WTC11 (cell line): ENCODE results near the gene PTPRN2. TPM values are rescaled to one million over a fixed set of nuclear protein-coding genes. Genes with fewer than 3 reads are reported as not detected.

Experiments used
- ATAC-seq: fragments of 200-7000 bp; cut with Tn5 transposase; 2 replicates; pipeline ENCODE4 v1.10.0; 2021; ENCODE audit warnings: mild to moderate bottlenecking, moderate library complexity
- CTCF ChIA-PET: fragments of 300-600 bp; sonication (Branson Sonifier 250); formaldehyde crosslinking; loops from one replicate; lab custom pipeline; 2021; ENCODE audit warnings: antibody characterized with exemption; lab: Charles Lee
- POLR2A ChIA-PET: fragments of 350-600 bp; sonication (Branson Sonifier 250); formaldehyde crosslinking; loops from one replicate; lab custom pipeline; 2021; ENCODE audit warnings: antibody characterized with exemption; lab: Charles Lee
- DNase-seq: peaks from one replicate; pipeline ENCODE4 v3.0.0; 2021; ENCODE audit warnings: low spot score
- H3K27ac Mint-ChIP-seq: 2 replicates; pipeline ENCODE4 v1.8.0; 2021; ENCODE audit warnings: mixed read lengths
- H3K27me3 Mint-ChIP-seq: 2 replicates; pipeline ENCODE4 v1.8.0; 2021; ENCODE audit warnings: low read depth, mild to moderate bottlenecking, moderate library complexity, mixed read lengths
- H3K36me3 Mint-ChIP-seq: 2 replicates; pipeline ENCODE4 v1.8.0; 2021; ENCODE audit warnings: mixed read lengths
- H3K4me1 Mint-ChIP-seq: 2 replicates; pipeline ENCODE4 v1.8.0; 2022; ENCODE audit warnings: mixed read lengths
- H3K4me3 Mint-ChIP-seq: 2 replicates; pipeline ENCODE4 v1.8.0; 2021; ENCODE audit warnings: mild to moderate bottlenecking, moderate library complexity, mixed read lengths
- H3K9me3 Mint-ChIP-seq: 2 replicates; pipeline ENCODE4 v1.8.0; 2021; ENCODE audit warnings: mixed read lengths
- E2F1 ChIP-seq: sonication (generic); formaldehyde crosslinking; IDR thresholded peaks from 2 replicates; pipeline ENCODE4 v1.8.0; 2022; ENCODE audit warnings: mild to moderate bottlenecking, missing genetic modification reagents
- E2F4 ChIP-seq: sonication (generic); formaldehyde crosslinking; IDR thresholded peaks from 2 replicates; pipeline ENCODE4 v1.8.1; 2022; ENCODE audit warnings: low read depth, mild to moderate bottlenecking, moderate library complexity, missing genetic modification reagents, borderline replicate concordance
- EMX1 ChIP-seq: fragments of 250-450 bp; sonication (Bioruptor Pico); IDR thresholded peaks from 2 replicates; pipeline ENCODE4 v1.8.0; 2021; ENCODE audit warnings: mild to moderate bottlenecking
- ETV6 ChIP-seq: sonication (generic); formaldehyde crosslinking; IDR thresholded peaks from 2 replicates; pipeline ENCODE4 v1.8.1; 2022; ENCODE audit warnings: mild to moderate bottlenecking, missing genetic modification reagents
- FOXJ3 ChIP-seq: sonication (generic); formaldehyde crosslinking; IDR thresholded peaks from 2 replicates; pipeline ENCODE4 v1.9.0; 2021; ENCODE audit warnings: missing genetic modification reagents, mild to moderate bottlenecking, borderline replicate concordance
- HMGXB4 ChIP-seq: sonication (generic); formaldehyde crosslinking; IDR thresholded peaks from 2 replicates; pipeline ENCODE4 v1.8.1; 2023; ENCODE audit warnings: mild to moderate bottlenecking, moderate library complexity, missing genetic modification reagents
- MAX ChIP-seq: sonication (generic); formaldehyde crosslinking; IDR thresholded peaks from 2 replicates; pipeline ENCODE4 v1.8.0; 2022; ENCODE audit warnings: mild to moderate bottlenecking, missing genetic modification reagents
- NR1H2 ChIP-seq: sonication (generic); formaldehyde crosslinking; IDR thresholded peaks from 2 replicates; pipeline ENCODE4 v1.9.0; 2021; ENCODE audit warnings: mild to moderate bottlenecking, moderate library complexity, missing genetic modification reagents
- RELA ChIP-seq: sonication (generic); formaldehyde crosslinking; IDR thresholded peaks from 2 replicates; pipeline ENCODE4 v1.8.1; 2022; ENCODE audit warnings: missing genetic modification reagents, mild to moderate bottlenecking, borderline replicate concordance
- SP1 ChIP-seq: sonication (generic); formaldehyde crosslinking; conservative IDR thresholded peaks from 2 replicates; pipeline ENCODE4 v1.8.1; 2022; ENCODE audit warnings: missing genetic modification reagents
- USF1 ChIP-seq: sonication (generic); formaldehyde crosslinking; IDR thresholded peaks from 2 replicates; pipeline ENCODE4 v1.8.0; 2022; ENCODE audit warnings: mild to moderate bottlenecking, missing genetic modification reagents
- ZNF121 ChIP-seq: sonication (generic); formaldehyde crosslinking; IDR thresholded peaks from 2 replicates; pipeline ENCODE4 v1.8.0; 2023; ENCODE audit warnings: missing genetic modification reagents
- ZNF138 ChIP-seq: sonication (generic); formaldehyde crosslinking; conservative IDR thresholded peaks from 2 replicates; pipeline ENCODE4 v1.8.1; 2022; ENCODE audit warnings: mild to moderate bottlenecking, moderate library complexity, missing genetic modification reagents
- ZNF425 ChIP-seq: fragments of 250-450 bp; sonication (Bioruptor Pico); conservative IDR thresholded peaks from 2 replicates; pipeline ENCODE4 v1.9.0; 2021; ENCODE audit warnings: mild to moderate bottlenecking
- ZNF671 ChIP-seq: fragments of 250-450 bp; sonication (Bioruptor Pico); IDR thresholded peaks from 2 replicates; pipeline ENCODE4 v1.8.0; 2021; ENCODE audit warnings: mild to moderate bottlenecking
- ZSCAN18 ChIP-seq: fragments of 250-450 bp; sonication (Bioruptor Pico); IDR thresholded peaks from 2 replicates; pipeline ENCODE4 v2.1.2; 2022; ENCODE audit warnings: mild to moderate bottlenecking, moderate library complexity
- total RNA-seq: library from RNA; stranded (reverse); gene quantifications from 3 replicates; pipeline ENCODE4 v1.2.3, GENCODE V29; 2021

Gene PTPRN2
- total RNA-seq, 1 experiment from 2014 or later = 4.7 TPM

- no peak for TF ChIP-seq NR1H2
These were observed 217.8 kb downstream of the PTPRN2 start (continued) for GRCh38 chr7:158369866-158370265.

- H3K36me3 Mint-ChIP-seq = no peaks in the 10 kb centered on the region
- TF ChIP-seq ZSCAN18 (CRISPR knock-in tag) (no peak), USF1 (no peak), ZNF138 (CRISPR knock-in tag) (no peak)
- no peak overlapping the region for H3K27ac Mint-ChIP-seq
- H3K4me3 Mint-ChIP-seq = no peak overlapping the region
- H3K27me3 Mint-ChIP-seq = no peaks in the 10 kb centered on the region; the same call in 1 of the 2 replicates
- no peaks in the 10 kb centered on the region for H3K4me1 Mint-ChIP-seq
- DNase-seq (no peak), ATAC-seq (no peak)
- peaks cover 11% of the 10 kb centered on the region for H3K9me3 Mint-ChIP-seq
- POLR2A ChIA-PET = no interaction called here
- CTCF ChIA-PET = no interaction called here
These were observed 218.3 kb downstream of the PTPRN2 start for GRCh38 chr7:158369290-158369689.

GRCh38 chr7:158368449-158368848 lies 219.2 kb downstream of the PTPRN2 start:
- Mint-ChIP-seq H3K4me1 (no peaks in the 10 kb centered on the region), H3K4me3 (no peak overlapping the region), H3K9me3 (peaks cover 11% of the 10 kb centered on the region), H3K36me3 (no peaks in the 10 kb centered on the region), H3K27me3 (no peaks in the 10 kb centered on the region; the same call in 1 of the 2 replicates), H3K27ac (no peak overlapping the region)
- TF ChIP-seq HMGXB4 (CRISPR knock-in tag) (no peak), ZNF671 (CRISPR knock-in tag) (no peak), RELA (CRISPR knock-in tag) (no peak), E2F1 (CRISPR knock-in tag) (no peak), NR1H2 (no peak), MAX (no peak), ZNF425 (no peak), USF1 (no peak), ETV6 (CRISPR knock-in tag) (no peak), ZNF121 (CRISPR knock-in tag) (no peak), EMX1 (CRISPR knock-in tag) (no peak), ZSCAN18 (CRISPR knock-in tag) (no peak), SP1 (CRISPR knock-in tag) (no peak), E2F4 (CRISPR knock-in tag) (no peak), FOXJ3 (CRISPR knock-in tag) (no peak)
- ATAC-seq (no peak), DNase-seq (no peak)
- POLR2A ChIA-PET = no interaction called here
- CTCF ChIA-PET = no interaction called here
